Testis (tissue), 2 donors: Measurements from ENCODE around the gene OGFR.

Experiments
- CTCF ChIP-seq, 3 experiments: fragments of 450-650 bp in 2 of 3; fragments of 200-600 bp in 1 of 3; sonication (generic) in 1 of 3; IDR thresholded peaks; one replicate each; pipeline ENCODE4 v1.5.1; 2016 to 2019; ENCODE audit warnings: antibody characterized with exemption in 3 of 3, mild to moderate bottlenecking in 2 of 3, moderate library complexity in 1 of 3
- POLR2A ChIP-seq: fragments of 450-650 bp; IDR thresholded peaks from one replicate; pipeline ENCODE4 v1.6.1; 2017; ENCODE audit warnings: antibody characterized with exemption, mild to moderate bottlenecking, moderate library complexity

- TF ChIP-seq CTCF (IDR thresholded peaks at IDR 0.05), result no peak
- TF ChIP-seq POLR2A, result no peak
Observed at GRCh38 chr20:62784497-62784896, 20.1 kb upstream of the OGFR start.
